GM12878 (cell line): ENCODE data around the gene SH2D5.

ENCODE experiments used
- CEBPB ChIP-seq, 2 experiments: fragments of 150-350 bp in 1 of 2; IDR thresholded peaks; 2 replicates each; pipeline ENCODE4 v1.6.1; 2012 to 2014; ENCODE audit warnings: low read depth in 2 of 2, low read length in 2 of 2, borderline replicate concordance in 1 of 2, inconsistent platforms in 1 of 2
- EGR1 ChIP-seq, 2 experiments: IDR thresholded peaks; 1 replicate in 1 of 2; 2 replicates in 1 of 2; pipeline ENCODE4 v1.6.1; 2011 to 2012; ENCODE audit warnings: low read depth in 2 of 2, low read length in 2 of 2, borderline replicate concordance in 1 of 2, mild to moderate bottlenecking in 1 of 2, moderate library complexity in 1 of 2
- FOXM1 ChIP-seq: IDR thresholded peaks from 2 replicates; pipeline ENCODE4 v1.6.1; 2012; ENCODE audit warnings: low read depth, mild to moderate bottlenecking, inconsistent platforms, low read length, moderate library complexity
- MXI1 ChIP-seq: fragments of 150-350 bp; IDR thresholded peaks from 2 replicates; pipeline ENCODE4 v1.6.1; 2011; ENCODE audit warnings: low read depth, mild to moderate bottlenecking, inconsistent platforms, low read length, improper control_type of control experiment
- NR2F1 ChIP-seq: fragments of 450-650 bp; conservative IDR thresholded peaks from 2 replicates; pipeline ENCODE4 v1.6.1; 2017; ENCODE audit warnings: mild to moderate bottlenecking
- POLR2A ChIP-seq: IDR thresholded peaks from 2 replicates; pipeline ENCODE4 v1.6.1; 2011; ENCODE audit warnings: low read depth, mild to moderate bottlenecking, low read length
- RBBP5 ChIP-seq: fragments of 200-600 bp; sonication (generic); conservative IDR thresholded peaks from 2 replicates; pipeline ENCODE4 v1.6.1; 2016
- RFX5 ChIP-seq: IDR thresholded peaks from 2 replicates; pipeline ENCODE4 v1.6.1; 2011; ENCODE audit warnings: low read depth, low read length, improper control_type of control experiment
- SIX5 ChIP-seq: IDR thresholded peaks from 2 replicates; pipeline ENCODE4 v1.6.1; 2011; ENCODE audit warnings: mild to moderate bottlenecking, low read depth, low read length, moderate library complexity; ENCODE audit not compliant: severe bottlenecking
- SP1 ChIP-seq: IDR thresholded peaks from one replicate; pipeline ENCODE4 v1.6.1; 2011; ENCODE audit warnings: low read depth, low read length
- STAT3 ChIP-seq: IDR thresholded peaks from 2 replicates; pipeline ENCODE4 v1.6.1; 2011; ENCODE audit warnings: low read depth, low read length, improper control_type of control experiment
- TF ChIP-seq, protein P1 (sequence below): IDR thresholded peaks from 2 replicates; pipeline ENCODE4 v1.6.1; 2011; ENCODE audit warnings: mild to moderate bottlenecking, low read depth, low read length, moderate library complexity; ENCODE audit not compliant: insufficient replicate concordance
- TF ChIP-seq, protein P2 (sequence below), 3 experiments: IDR thresholded peaks in 2 of 3; conservative IDR thresholded peaks in 1 of 3; 2 replicates each; pipeline ENCODE4 v1.5.1; 2011; ENCODE audit warnings: low read depth in 3 of 3, low read length in 3 of 3, mild to moderate bottlenecking in 3 of 3, control low read depth in 2 of 3, moderate library complexity in 2 of 3, inconsistent platforms in 1 of 3, mixed read lengths in 1 of 3; ENCODE audit not compliant: control insufficient read depth in 2 of 3, insufficient read depth in 1 of 3; ENCODE audit errors: extremely low read depth in 1 of 3

DNA sequence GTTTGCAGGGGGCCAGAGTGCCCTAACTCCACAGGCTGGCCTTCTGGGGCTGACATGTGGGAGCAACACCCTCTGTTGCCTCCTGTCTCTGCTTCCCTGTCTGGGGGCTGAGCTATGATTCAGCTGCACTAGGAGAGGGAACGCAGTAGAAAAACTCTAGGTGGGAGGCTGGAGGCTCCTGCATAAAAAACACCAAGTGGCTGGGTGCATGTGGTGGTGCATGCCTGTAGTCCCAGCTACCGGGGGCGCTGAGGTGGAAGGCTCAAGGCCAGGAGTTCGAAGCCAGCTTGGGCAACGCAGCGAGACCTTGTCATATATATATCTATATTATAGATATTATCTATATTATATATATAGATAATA, 20.3 kb downstream of the SH2D5 start:
- TF ChIP-seq EGR1 (IDR thresholded peaks at IDR 0.05; ENCODE audit: borderline replicate concordance in 1 of 2, low read depth in 2 of 2, low read length in 2 of 2) (no peak), STAT3 (no peak), RFX5 (no peak), POLR2A (no peak), MXI1 (no peak), CEBPB (IDR thresholded peaks at IDR 0.05; ENCODE audit: borderline replicate concordance in 1 of 2, low read depth in 2 of 2, low read length in 2 of 2) (no peak), SP1 (no peak), NR2F1 (no peak), RBBP5 (no peak), FOXM1 (no peak), SIX5 (no peak)
- TF ChIP-seq, protein P1, sequence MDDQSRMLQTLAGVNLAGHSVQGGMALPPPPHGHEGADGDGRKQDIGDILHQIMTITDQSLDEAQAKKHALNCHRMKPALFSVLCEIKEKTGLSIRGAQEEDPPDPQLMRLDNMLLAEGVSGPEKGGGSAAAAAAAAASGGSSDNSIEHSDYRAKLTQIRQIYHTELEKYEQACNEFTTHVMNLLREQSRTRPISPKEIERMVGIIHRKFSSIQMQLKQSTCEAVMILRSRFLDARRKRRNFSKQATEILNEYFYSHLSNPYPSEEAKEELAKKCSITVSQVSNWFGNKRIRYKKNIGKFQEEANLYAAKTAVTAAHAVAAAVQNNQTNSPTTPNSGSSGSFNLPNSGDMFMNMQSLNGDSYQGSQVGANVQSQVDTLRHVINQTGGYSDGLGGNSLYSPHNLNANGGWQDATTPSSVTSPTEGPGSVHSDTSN: no peak
- TF ChIP-seq, protein P2, sequence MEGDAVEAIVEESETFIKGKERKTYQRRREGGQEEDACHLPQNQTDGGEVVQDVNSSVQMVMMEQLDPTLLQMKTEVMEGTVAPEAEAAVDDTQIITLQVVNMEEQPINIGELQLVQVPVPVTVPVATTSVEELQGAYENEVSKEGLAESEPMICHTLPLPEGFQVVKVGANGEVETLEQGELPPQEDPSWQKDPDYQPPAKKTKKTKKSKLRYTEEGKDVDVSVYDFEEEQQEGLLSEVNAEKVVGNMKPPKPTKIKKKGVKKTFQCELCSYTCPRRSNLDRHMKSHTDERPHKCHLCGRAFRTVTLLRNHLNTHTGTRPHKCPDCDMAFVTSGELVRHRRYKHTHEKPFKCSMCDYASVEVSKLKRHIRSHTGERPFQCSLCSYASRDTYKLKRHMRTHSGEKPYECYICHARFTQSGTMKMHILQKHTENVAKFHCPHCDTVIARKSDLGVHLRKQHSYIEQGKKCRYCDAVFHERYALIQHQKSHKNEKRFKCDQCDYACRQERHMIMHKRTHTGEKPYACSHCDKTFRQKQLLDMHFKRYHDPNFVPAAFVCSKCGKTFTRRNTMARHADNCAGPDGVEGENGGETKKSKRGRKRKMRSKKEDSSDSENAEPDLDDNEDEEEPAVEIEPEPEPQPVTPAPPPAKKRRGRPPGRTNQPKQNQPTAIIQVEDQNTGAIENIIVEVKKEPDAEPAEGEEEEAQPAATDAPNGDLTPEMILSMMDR (IDR thresholded peaks at IDR 0.05 in 2 of 3, conservative IDR thresholded peaks at IDR 0.05 in 1 of 3; ENCODE audit: control insufficient read depth in 2 of 3, extremely low read depth in 1 of 3, insufficient read depth in 1 of 3, low read depth in 3 of 3, low read length in 3 of 3): no peak
